GM19240 (cell line): ENCODE results near the gene DDX3X.

ENCODE experiments used
- DNase-seq: peaks from one replicate; pipeline ENCODE4 v3.0.0; 2011; ENCODE audit warnings: low spot score; ENCODE audit not compliant: insufficient read length

The DDX3X gene

GRCh38 chrX:41327341-41327740 lies 6.6 kb upstream of the DDX3X start:
- DNase-seq = no peak

DNA sequence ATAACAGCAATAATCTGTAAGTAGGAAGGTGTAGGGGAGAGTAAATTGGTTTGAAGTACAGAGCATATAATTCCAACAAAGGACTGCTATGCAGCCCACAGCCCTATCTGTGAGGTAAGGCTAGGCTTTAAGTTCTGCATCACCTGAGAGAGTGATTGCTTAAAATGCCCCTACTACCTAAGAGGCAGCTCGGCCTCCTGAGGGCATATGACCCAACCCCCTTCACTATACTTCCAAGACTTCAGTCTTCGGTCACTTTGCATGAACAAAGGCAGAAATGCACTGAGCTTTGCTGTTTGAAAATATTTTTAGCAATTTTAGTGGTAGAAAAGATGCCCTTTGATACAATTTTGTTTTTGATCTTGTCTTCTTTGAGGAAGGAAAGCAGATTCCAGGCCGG lies 4.9 kb upstream of the DDX3X start:
- DNase-seq = no peak

- DNase-seq = no peak
Measured at GRCh38 chrX:41332005-41332404, 2.0 kb upstream of the DDX3X start.

- DNase-seq = no peak
Measured at GRCh38 chrX:41332408-41333002, 1.5 kb upstream of the DDX3X start.

DNA sequence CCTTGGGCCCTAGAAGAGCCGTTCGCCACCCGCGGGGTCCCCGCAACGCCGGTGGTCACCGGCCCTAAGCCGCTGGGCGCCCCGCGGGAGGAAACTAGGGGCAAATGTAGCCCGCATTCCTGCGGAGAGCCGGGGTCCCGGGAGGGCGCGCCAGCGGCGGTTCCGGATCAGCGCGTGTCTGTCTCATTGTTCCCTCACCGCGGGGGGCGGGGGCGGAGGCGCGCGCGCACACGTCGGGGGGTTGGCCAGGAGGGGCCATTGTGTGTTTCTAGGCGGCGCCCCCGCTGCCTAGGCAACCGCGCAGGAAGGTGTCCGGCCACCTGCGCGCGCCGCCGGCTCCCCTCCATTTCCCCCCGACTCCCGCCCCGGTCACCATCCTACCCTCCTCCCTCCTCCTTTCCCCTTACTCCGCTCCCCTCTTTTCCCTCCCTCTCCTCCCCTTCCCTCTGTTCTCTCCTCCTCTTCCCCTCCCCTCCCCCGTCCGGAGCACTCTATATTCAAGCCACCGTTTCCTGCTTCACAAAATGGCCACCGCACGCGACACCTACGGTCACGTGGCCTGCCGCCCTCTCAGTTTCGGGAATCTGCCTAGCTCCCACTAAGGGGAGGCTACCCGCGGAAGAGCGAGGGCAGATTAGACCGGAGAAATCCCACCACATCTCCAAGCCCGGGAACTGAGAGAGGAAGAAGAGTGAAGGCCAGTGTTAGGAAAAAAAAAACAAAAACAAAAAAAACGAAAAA lies 789 bp upstream of the DDX3X start:
- peak; percentile 66 for DNase-seq

DNA sequence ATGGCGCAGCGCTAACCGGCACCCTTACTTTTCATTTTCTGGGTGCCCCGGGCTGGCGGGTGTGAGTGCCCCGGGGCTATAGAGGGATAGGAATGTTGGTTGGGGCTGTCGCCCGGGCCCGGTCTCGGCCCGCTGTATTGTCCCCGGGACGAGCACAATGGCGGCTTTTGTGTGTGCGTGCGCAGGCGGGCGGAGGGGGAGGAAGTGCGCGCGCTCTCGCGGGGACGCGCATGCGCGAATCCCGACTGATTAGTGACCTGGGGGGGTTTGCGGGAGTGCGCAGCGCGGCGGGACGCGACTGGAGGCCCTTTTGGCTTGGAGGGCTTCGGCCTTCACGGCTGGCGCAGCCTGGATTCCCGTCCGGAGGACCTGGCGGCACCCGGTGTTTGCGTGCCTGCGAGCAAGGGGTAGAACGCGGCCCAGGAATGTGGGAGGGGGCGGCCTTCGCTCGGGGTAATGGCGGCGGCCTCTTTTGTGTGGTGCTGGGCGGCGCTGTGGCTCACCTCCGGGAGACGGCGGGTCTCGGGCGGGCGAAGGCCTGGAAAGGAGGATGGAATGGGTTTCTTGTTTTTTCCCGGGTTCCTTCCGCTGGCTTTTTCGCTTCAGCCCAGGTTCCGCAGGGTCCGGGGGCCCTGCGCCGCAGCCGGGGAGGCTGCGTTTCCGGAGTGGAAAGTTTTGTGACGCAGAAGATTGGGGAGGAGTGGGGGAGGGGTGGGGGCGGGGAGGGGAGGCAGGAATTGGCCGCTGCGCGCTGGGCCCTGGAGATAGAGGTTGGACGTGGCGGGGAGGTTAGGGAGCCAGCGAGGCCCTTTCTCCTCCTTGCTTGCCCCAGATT lies 618 bp downstream of the DDX3X start:
- no peak for DNase-seq

GRCh38 chrX:41335198-41335957 lies 1.4 kb downstream of the DDX3X start:
- DNase-seq = no peak

DNA sequence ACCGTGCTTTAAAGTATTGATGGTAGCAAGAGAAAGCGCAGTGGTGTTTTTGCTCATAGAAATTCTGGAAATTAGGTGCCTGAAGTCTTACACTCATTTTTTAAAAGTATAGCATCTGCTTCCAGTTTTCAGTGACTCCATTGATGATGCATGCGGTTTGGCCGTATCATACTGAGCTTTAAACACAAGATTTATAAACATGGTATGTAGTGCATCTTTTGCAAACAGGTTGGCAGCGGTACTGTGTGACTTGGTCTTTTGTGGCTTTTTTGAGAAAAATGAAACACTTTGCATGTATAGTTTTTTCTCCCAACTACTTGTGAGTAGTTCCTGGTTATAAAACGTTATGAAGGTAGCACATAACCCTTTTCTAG lies 2.0 kb downstream of the DDX3X start:
- DNase-seq = no peak

DNA sequence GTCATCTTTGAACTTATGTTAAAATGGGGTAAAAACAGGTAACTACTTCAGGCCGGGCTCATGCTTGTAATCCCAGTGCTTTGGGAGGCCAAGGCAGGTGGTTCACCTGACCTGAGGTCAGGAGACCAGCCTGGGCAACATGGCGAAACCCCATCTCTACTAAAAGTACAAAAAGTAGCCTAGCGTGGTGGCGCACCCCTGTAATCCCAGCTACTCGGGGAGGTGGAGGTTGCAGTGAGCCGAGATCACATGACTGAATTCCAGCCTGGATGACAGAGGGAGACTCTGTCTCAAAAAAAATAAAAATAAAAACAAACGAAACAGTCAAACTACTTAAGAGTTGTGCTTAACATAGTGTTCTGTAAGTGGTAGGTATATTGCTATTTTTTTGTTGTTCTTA lies 2.5 kb downstream of the DDX3X start:
- no peak for DNase-seq

GRCh38 chrX:41337140-41337539 lies 3.2 kb downstream of the DDX3X start:
- no peak for DNase-seq

DNA sequence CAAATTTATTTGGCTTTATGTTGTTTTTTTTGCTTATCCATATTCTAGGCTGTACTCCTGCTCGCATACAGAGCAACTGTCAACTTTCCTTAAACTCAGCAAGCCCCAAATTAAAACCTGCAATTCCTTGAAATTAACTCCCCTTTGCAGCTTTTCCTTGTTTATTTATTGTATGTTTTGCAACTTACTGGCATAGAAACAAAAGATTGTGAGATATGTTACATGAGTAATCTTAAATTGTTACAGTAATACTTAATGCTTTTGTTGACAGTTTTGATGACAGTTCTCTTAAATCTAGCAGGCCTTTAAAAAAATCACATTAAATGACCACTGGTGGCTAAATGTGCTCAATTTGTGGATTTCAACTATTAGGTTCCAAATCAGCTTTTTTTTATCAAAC lies 4.5 kb downstream of the DDX3X start:
- no peak for DNase-seq

DNA sequence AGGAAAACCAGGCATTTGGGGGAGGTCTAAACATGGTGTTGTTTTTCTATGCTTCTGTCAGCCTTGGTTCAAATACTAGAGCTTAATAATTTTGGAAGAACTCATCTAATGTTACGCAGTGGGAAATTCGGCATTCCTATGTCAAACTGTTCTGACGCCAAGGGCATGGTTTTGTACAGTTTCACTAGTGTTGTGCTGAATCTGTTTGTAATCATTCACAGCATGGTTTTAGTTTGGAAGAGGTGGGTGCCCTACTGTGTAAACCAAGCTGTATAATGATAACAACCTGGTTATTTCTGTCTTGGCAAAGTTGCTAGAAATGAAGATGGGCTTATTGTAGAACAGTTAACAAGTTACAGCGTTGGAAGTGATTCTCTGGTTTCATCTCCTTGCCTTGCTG lies 5.2 kb downstream of the DDX3X start:
- no peak for DNase-seq

DNA sequence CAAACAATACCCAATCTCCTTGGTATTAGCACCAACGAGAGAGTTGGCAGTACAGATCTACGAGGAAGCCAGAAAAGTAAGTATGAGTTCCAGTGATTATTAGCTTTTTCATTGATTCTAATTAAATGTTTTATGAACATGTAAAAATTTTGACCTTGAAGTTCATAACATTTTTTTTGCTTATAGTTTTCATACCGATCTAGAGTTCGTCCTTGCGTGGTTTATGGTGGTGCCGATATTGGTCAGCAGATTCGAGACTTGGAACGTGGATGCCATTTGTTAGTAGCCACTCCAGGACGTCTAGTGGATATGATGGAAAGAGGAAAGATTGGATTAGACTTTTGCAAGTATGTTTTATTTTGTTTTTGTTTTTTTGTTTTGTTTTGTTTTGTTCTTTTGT lies 10.1 kb downstream of the DDX3X start:
- DNase-seq = no peak

DNA sequence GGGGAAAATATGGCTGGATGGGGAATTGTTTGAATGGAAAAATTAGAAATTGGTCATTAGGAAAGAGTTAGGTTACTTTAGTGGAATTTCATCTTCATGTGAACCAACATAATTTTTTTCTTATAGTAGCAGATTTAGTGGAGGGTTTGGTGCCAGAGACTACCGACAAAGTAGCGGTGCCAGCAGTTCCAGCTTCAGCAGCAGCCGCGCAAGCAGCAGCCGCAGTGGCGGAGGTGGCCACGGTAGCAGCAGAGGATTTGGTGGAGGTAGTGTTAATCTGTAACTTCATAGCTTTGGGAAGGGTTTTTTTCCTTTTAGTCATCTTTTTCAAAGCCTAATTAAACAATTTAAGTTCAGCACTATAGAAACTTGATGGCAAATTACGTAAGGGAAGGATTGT lies 13.2 kb downstream of the DDX3X start:
- DNase-seq = no peak

DNA sequence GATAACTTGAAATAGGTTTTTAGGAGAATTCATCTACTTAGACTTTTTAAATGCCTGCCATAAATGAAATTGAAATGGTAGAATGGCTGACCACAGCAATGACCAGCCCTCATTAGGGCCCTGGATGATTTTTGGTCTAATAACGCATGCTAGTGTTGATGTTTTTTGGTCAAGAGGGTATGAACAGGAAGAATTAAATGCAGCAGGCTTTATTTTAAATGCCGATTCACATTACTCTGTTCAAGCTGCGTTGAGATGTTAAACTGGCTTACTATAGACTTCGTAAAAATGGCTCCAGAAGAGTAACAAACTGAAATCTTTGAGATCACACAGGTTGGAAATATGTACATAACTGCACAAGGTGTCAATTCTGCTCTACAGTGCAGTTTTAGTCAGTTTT lies 14.6 kb downstream of the DDX3X start:
- no peak for DNase-seq

DNA sequence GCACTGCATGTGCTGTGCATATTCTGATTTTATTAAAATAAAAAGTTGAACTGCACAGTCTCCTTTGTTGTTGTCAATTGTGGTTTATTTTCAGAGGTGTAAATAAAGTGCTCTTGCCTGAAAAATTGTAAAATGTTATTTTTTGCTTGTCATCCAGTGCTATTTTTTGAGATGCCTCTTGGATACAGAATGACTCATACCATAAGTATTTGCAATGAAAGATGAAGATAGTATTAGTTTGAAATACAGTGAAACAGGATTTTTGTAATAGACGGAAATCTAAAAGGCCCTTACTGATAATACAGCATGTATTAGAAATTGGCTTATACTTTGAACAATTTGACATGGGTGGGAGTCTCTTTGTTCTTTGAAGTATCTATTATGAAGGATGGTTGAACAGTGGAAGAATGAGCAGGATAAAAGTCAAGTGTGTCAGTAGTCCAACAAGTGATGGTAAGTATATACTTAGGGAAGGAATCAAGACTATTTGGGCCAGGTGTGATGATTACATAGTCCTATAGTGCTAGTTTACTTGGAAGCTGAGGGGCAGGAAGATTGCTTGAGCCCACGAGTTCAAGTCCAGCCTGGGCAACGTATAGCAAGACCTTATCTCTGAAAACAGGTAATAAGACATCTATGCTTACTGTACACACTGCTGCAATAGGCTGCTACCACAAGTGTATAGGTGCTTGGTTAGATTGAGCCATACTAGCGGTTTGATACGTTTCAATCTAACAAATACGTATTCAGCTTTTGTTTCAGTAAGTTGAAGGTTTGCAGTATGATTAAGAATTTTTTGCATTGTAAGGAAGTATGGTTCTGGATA lies 16.4 kb downstream of the DDX3X start:
- DNase-seq = no peak

DNA sequence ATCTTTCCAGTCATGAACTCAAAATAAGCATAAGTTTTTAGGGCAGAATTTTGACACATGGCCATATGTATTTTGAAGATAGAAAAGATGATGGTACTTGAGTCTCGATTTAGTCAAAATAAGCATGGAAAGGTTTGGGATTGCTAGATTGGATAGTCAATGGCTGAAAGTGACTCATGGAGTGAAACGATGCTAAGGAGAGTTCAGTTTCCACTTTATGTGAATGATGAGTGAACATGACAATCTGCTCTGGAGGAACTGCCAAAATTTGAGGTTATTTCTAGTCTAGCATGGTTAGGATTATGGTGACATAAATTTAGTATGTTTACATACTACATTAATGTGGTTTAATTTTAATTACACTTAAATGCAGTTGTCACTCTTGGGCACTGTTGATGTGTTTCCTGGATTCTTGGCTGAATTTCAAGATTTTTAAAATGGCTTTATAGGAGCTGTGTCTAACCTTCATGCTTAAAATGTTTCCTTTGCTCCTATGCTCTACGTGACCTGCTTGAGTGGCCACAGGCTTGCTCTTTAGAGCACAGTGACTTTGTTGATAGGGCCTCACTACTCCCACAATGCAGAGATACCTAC lies 17.1 kb downstream of the DDX3X start:
- no peak for DNase-seq

DNA sequence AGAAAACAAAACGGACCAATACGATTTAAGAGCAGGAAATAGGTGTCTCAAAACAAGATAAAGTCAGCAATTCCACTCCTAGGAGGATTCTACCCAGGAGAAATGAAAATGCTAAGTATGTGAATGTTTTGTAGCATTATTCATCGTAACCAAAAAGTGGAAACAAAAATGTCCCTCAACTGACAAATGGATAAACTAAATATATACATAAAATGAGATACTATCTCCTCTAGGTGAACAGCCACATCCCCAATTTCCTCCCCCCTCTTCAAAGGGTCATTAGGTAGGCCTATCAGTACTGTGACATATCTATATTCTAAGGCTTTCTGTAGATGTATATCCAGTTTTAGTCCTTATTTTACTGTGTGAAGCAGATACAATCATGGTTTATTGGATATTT lies 18.0 kb downstream of the DDX3X start:
- no peak for DNase-seq

GRCh38 chrX:41352329-41352838 lies 18.4 kb downstream of the DDX3X start:
- no peak for DNase-seq

GRCh38 chrX:41353985-41354384 lies 20.0 kb downstream of the DDX3X start:
- DNase-seq = no peak
